ENCODE results near the gene EEF1AKMT3. TPM values are rescaled to one million over a fixed set of nuclear protein-coding genes. Genes with fewer than 3 reads are reported as not detected.

Gene EEF1AKMT3
- total and polyA plus RNA-seq, 3 donors from 2014 or later = 5.5 to 8.7 (median 8.4) TPM

DNA sequence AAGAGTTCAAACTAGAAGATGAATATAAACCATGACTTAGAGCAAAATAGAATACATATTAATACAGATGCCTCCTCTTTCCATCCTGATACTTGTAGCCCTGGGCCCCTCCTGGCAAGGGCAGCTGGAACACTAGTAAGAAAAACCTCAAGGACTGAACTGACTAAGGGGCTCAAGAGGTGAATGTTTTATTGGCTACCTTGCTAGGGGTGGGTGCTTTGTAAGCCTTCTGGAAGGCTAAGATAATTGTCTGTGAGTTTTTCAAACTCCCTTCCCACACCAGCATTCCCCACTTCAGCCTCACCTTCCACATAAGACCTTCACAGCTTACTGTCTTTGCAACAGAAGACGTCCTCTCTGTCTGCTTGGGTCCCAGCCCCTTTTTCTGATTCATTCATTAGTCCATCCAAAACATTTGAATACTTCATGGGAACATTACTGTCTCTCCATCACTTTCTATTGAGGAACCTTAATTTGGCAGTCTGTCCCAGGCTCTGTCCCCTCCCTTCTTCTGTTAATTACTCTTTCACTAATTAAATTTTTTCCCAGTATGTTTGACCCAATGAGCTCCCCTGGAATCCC, 18.6 kb upstream of the EEF1AKMT3 start:
- DNase-seq = no peak
- H3K36me3 ChIP-seq (ENCODE audit: low read depth, missing control alignments) = peaks cover 2% of the 10 kb centered on the region
- no peaks in the 10 kb centered on the region for H3K27me3 ChIP-seq
- no peak overlapping the region for H3K4me3 ChIP-seq
- H3K9me3 ChIP-seq = no peaks in the 10 kb centered on the region
- intact Hi-C loops (cut with DNase I; ENCODE audit: low total_unique reads) = no loop called here
- no peak overlapping the region for H3K27ac ChIP-seq
- H3K4me1 ChIP-seq = peaks cover 27% of the 10 kb centered on the region
- TF ChIP-seq, protein P1, sequence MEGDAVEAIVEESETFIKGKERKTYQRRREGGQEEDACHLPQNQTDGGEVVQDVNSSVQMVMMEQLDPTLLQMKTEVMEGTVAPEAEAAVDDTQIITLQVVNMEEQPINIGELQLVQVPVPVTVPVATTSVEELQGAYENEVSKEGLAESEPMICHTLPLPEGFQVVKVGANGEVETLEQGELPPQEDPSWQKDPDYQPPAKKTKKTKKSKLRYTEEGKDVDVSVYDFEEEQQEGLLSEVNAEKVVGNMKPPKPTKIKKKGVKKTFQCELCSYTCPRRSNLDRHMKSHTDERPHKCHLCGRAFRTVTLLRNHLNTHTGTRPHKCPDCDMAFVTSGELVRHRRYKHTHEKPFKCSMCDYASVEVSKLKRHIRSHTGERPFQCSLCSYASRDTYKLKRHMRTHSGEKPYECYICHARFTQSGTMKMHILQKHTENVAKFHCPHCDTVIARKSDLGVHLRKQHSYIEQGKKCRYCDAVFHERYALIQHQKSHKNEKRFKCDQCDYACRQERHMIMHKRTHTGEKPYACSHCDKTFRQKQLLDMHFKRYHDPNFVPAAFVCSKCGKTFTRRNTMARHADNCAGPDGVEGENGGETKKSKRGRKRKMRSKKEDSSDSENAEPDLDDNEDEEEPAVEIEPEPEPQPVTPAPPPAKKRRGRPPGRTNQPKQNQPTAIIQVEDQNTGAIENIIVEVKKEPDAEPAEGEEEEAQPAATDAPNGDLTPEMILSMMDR (IDR thresholded peaks at IDR 0.05) = no peak
- TF ChIP-seq POLR2A (IDR thresholded peaks at IDR 0.05) = no peak
- WGBS, 2 donors = 0 to 13% methylated on average over 1 of the region's 1 CpG

DNA sequence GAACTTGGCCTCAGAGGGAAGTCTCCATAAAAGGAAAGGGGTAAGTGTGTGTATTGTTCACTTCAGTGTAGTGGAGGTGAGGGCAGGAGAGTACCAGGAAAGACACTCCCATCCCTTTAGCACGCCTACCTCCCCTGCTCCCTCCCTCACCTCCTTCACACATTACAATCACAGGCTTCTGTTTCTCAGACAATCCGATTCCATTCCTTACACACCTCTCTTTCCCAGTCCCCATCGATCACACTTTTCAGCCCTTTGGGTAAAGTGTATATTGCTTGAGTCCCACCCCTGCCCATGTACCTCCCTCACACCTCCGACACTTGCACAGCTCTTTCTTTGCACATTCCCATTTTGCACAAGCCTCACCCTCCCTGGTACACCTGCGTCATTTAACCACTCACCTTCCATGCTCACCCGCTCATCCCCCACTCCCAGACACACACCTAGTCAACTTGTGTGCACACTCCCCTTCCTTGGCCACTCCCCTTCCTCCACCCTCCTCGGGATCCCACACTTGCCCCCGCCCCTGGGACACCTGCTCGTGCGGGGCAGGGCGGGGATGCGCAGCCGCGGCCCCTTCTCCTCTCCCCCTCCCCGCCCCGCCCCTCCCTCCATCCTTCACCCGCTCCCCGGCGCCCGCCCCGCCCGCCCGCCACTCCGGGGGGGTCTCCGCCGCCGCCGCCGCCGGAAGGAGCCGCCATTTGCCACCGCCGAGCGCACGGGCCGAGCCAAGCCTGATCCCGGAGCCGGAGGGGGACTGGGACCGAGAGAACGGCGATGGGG, 17.8 kb upstream of the EEF1AKMT3 start, which contains the start of gene MARCHF9:
TSS of gene MARCHF9 (plus strand) at position 693 of the 783 bp plus-strand sequence. CDS start 426 bp downstream, outside the sequence.
- H3K9me3 ChIP-seq = no peaks in the 10 kb centered on the region
- WGBS, 2 donors = 2% methylated on average over 14 to 17 of the region's 41 CpGs
- peak within 1 kb of the TSS; percentile 70 to 71 for H3K4me3 ChIP-seq
- peak; percentile 80 for DNase-seq
- no peak within 1 kb of the TSS for H3K27ac ChIP-seq
- H3K36me3 ChIP-seq (ENCODE audit: low read depth, missing control alignments) = no peaks in the 10 kb centered on the region
- intact Hi-C loops (cut with DNase I; ENCODE audit: low total_unique reads) = no loop called here
- TF ChIP-seq, protein P1 (IDR thresholded peaks at IDR 0.05) = no peak
- no peak for TF ChIP-seq POLR2A (IDR thresholded peaks at IDR 0.05)
- peaks cover 27% of the 10 kb centered on the region for H3K4me1 ChIP-seq
- no peaks in the 10 kb centered on the region for H3K27me3 ChIP-seq

DNA sequence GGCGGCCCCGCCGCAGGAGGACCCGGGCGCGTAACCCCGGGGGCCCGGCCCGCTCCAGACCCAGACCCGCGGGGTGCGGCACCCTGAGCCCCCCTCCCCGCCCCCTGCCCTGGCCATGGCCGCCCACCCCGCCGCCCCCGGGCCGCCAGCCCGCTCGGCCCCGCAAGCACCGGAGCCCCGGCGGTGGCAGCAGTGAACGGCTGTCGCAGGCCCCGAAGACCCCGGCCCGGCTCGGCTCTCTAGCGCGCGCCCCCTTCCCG, 17.3 kb upstream of the EEF1AKMT3 start:
- 0% methylated on average over 18 of the region's 34 CpGs; no CpG with 5 or more reads in 1 of the 2 donors for WGBS, 2 donors
- Histone ChIP-seq H3K9me3 (no peaks in the 10 kb centered on the region), H3K36me3 (ENCODE audit: low read depth, missing control alignments) (no peaks in the 10 kb centered on the region), H3K27me3 (no peaks in the 10 kb centered on the region), H3K4me3 (peak overlapping the region; percentile 70 to 71), H3K27ac (no peak overlapping the region), H3K4me1 (peaks cover 27% of the 10 kb centered on the region)
- TF ChIP-seq, protein P1 (IDR thresholded peaks at IDR 0.05) = no peak
- no peak for TF ChIP-seq POLR2A (IDR thresholded peaks at IDR 0.05)
- no peak for DNase-seq
- intact Hi-C loops (cut with DNase I; ENCODE audit: low total_unique reads) = no loop called here

DNA sequence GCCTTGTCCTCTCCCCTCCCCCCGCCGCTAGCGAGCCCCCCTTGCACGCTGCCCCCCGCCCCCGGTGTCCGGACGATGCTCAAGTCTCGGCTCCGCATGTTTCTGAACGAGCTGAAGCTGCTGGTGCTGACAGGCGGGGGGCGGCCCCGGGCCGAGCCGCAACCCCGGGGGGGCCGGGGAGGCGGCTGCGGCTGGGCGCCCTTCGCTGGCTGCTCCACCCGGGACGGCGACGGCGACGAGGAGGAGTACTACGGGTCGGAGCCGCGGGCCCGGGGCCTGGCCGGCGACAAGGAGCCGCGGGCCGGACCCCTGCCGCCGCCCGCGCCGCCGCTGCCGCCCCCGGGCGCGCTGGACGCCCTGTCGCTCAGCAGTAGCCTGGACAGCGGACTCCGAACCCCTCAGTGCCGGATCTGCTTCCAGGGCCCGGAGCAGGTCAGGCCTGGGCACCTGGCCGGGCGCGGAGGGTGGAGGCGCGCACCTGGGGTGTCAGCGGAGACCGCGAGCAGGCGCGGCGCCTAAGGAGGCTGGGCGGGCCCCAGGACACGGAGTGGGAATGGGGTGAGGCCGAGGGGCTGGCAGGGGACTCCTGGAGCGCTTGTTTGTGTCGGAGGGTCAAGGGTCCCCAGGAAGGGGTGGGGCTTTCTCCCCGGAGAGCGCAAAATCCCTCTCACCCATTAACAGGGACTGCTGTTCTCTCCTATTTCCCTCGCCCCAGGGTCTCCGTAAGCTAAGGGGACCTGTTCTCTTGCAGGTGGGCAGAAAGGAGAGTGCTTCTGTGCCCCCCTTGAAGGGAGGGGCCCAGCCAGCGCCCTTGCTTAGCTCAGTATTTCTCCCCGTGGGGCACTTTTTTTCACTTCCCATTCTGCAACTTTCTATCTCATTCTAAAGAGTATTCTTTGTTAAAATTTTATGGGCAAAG, 16.7 kb upstream of the EEF1AKMT3 start:
- intact Hi-C loops (cut with DNase I; ENCODE audit: low total_unique reads) = no loop called here
- no peak for DNase-seq
- peaks cover 27% of the 10 kb centered on the region for H3K4me1 ChIP-seq

More for the DNA sequence above, 16.7 kb upstream of the EEF1AKMT3 start:
- no peak for TF ChIP-seq POLR2A (IDR thresholded peaks at IDR 0.05)
- TF ChIP-seq, protein P1 (IDR thresholded peaks at IDR 0.05) = no peak
- Histone ChIP-seq H3K36me3 (ENCODE audit: low read depth, missing control alignments) (no peaks in the 10 kb centered on the region), H3K9me3 (no peaks in the 10 kb centered on the region), H3K27ac (no peak overlapping the region), H3K4me3 (peak overlapping the region; percentile 70 to 71), H3K27me3 (no peaks in the 10 kb centered on the region)
- 2 to 16% methylated on average over 10 to 51 of the region's 76 CpGs for WGBS, 2 donors

Measured in testis (tissue), 3 donors.